HL-60 (cell line): Measurements from ENCODE around the gene CTSO.

ENCODE experiments used
- DNase-seq, 2 experiments: peaks; one replicate each; pipeline ENCODE4 v3.0.0-alpha.2; 2010 to 2020; ENCODE audit warnings: low read depth in 1 of 2, low spot score in 1 of 2
- H3K27ac ChIP-seq: fragments of 250-450 bp; sonication (Bioruptor Pico); replicated peaks from 2 replicates; pipeline ENCODE4 v1.5.1; 2020; ENCODE audit warnings: mild to moderate bottlenecking, moderate library complexity
- H3K27me3 ChIP-seq: fragments of 250-450 bp; sonication (Bioruptor Pico); 2 replicates; pipeline ENCODE4 v1.5.1; 2021; ENCODE audit warnings: mild to moderate bottlenecking, moderate library complexity; ENCODE audit not compliant: insufficient read depth, poor library complexity, severe bottlenecking
- H3K4me3 ChIP-seq: replicated peaks from 2 replicates; pipeline ENCODE4 v1.5.1; 2011; ENCODE audit warnings: mild to moderate bottlenecking, control low read depth, low read length; ENCODE audit not compliant: insufficient read depth
- CTCF ChIP-seq: IDR thresholded peaks from one replicate; pipeline ENCODE4 v1.5.1; 2011; ENCODE audit warnings: low read length, control low read depth, inconsistent platforms; ENCODE audit not compliant: insufficient read depth
- GABPA ChIP-seq: IDR thresholded peaks from 2 replicates; pipeline ENCODE4 v1.6.1; 2012; ENCODE audit warnings: low read depth
- POLR2AphosphoS5 ChIP-seq: IDR thresholded peaks from 2 replicates; pipeline ENCODE4 v1.6.1; 2012; ENCODE audit warnings: low read depth
- REST ChIP-seq: IDR thresholded peaks from 2 replicates; pipeline ENCODE4 v1.6.1; 2012; ENCODE audit warnings: low read depth; ENCODE audit not compliant: insufficient replicate concordance
- SPI1 ChIP-seq: IDR thresholded peaks from 2 replicates; pipeline ENCODE4 v1.6.1; 2012; ENCODE audit warnings: low read depth, mild to moderate bottlenecking, borderline replicate concordance

The CTSO gene

GRCh38 chr4:155889031-155889793 is 64.5 kb downstream of the CTSO start:
- H3K27ac ChIP-seq, result no peak overlapping the region
- H3K4me3 ChIP-seq, result no peak overlapping the region
- peak; percentile 23 to 65 for DNase-seq
- no peak for TF ChIP-seq POLR2AphosphoS5
- TF ChIP-seq CTCF, result no peak
- TF ChIP-seq GABPA, result no peak
- TF ChIP-seq SPI1, result peak; percentile 32; the same call in 1 of the 2 replicates
- no peak for TF ChIP-seq REST
- no peaks in the 10 kb centered on the region for H3K27me3 ChIP-seq

- Histone ChIP-seq H3K4me3 (no peak overlapping the region), H3K27me3 (no peaks in the 10 kb centered on the region), H3K27ac (no peak overlapping the region)
- TF ChIP-seq CTCF, result no peak
- no peak for TF ChIP-seq GABPA
- TF ChIP-seq SPI1, result no peak
- TF ChIP-seq POLR2AphosphoS5, result no peak
- TF ChIP-seq REST, result no peak
- DNase-seq, result no peak
Observed at GRCh38 chr4:155887847-155888570, 65.7 kb downstream of the CTSO start.

GRCh38 chr4:155887045-155887444 is 66.6 kb downstream of the CTSO start:
- H3K4me3 ChIP-seq, result no peak overlapping the region
- no peaks in the 10 kb centered on the region for H3K27me3 ChIP-seq
- TF ChIP-seq POLR2AphosphoS5 (no peak), CTCF (no peak), REST (no peak), SPI1 (no peak), GABPA (no peak)
- DNase-seq, result no peak
- H3K27ac ChIP-seq, result no peak overlapping the region
